Right atrium auricular region (tissue), 2 donors: Measurements from ENCODE around the gene LANCL1. TPM values are rescaled to one million over a fixed set of nuclear protein-coding genes. Genes with fewer than 3 reads are reported as not detected.

Experiments
- DNase-seq: peaks from one replicate; pipeline ENCODE4 v3.0.0-alpha.2; 2019; ENCODE audit warnings: low spot score
- H3K27ac ChIP-seq, 2 donors: fragments of 200-600 bp; sonication (generic); 1 replicate in 1 of 2; 2 replicates in 1 of 2; pipeline ENCODE4 v1.5.1; 2016 to 2019
- H3K27me3 ChIP-seq, 2 donors: fragments of 200-600 bp; sonication (generic); one replicate each; pipeline versions ENCODE4 v1.5.1 to v1.6.0; 2017 to 2019
- H3K36me3 ChIP-seq: fragments of 200-600 bp; sonication (generic); one replicate; pipeline ENCODE4 v1.5.1; 2016
- H3K4me1 ChIP-seq, 2 donors: fragments of 200-600 bp; sonication (generic); one replicate each; pipeline versions ENCODE4 v1.5.1 to v1.6.0; 2017 to 2019
- H3K4me3 ChIP-seq, 2 donors: fragments of 200-600 bp; sonication (generic); 1 replicate in 1 of 2; 2 replicates in 1 of 2; pipeline ENCODE4 v1.5.1; 2017 to 2019; ENCODE audit warnings: mild to moderate bottlenecking in 1 of 2, moderate library complexity in 1 of 2
- H3K9me3 ChIP-seq, 2 donors: fragments of 200-600 bp; sonication (generic); one replicate each; pipeline ENCODE4 v1.5.1; 2019
- CTCF ChIP-seq, 2 donors: fragments of 200-600 bp; sonication (generic); IDR thresholded peaks; one replicate each; pipeline ENCODE4 v1.5.1; 2019; ENCODE audit warnings: antibody characterized with exemption in 2 of 2
- total RNA-seq, 2 donors: library from RNA; depleted of rRNA; stranded (reverse); fragments of >200 nt; gene quantifications; one replicate each; pipeline ENCODE4 v1.1.0, GENCODE V29; 2016

LANCL1 gene
- total RNA-seq, 2 donors from 2014 or later, result 27.4 to 43.2 TPM

- no peak for TF ChIP-seq CTCF (IDR thresholded peaks at IDR 0.05)
- H3K27me3 ChIP-seq, result no peaks in the 10 kb centered on the region
- H3K9me3 ChIP-seq, result no peaks in the 10 kb centered on the region
- no peak overlapping the region for H3K27ac ChIP-seq
- DNase-seq, result no peak
- no peaks in the 10 kb centered on the region for H3K36me3 ChIP-seq
- H3K4me3 ChIP-seq, result no peak overlapping the region
- H3K4me1 ChIP-seq, result no peaks in the 10 kb centered on the region
These were observed 88.4 kb downstream of the LANCL1 start for GRCh38 chr2:210388148-210388547.

GRCh38 chr2:210387074-210387473 is 89.5 kb downstream of the LANCL1 start:
- no peak for DNase-seq
- no peak overlapping the region for H3K4me3 ChIP-seq
- no peak overlapping the region for H3K27ac ChIP-seq
- no peaks in the 10 kb centered on the region for H3K9me3 ChIP-seq
- H3K27me3 ChIP-seq, result no peaks in the 10 kb centered on the region
- H3K36me3 ChIP-seq, result no peaks in the 10 kb centered on the region
- TF ChIP-seq CTCF (IDR thresholded peaks at IDR 0.05), result no peak
- H3K4me1 ChIP-seq, result no peaks in the 10 kb centered on the region

Other genes starting within 250 kb of the LANCL1 start
- gene MYL1, start 161.6 kb downstream of the LANCL1 start, total RNA-seq, result under 1 TPM in 1 of 2 donors, not detected in 1; 0.43 TPM
- 1 to 10 TPM; 1.9 to 2.2 TPM for gene CPS1, start 79.8 kb upstream of the LANCL1 start, total RNA-seq